Heart right ventricle (tissue), 16 donors: ENCODE results near the gene RPAP2. TPM values are rescaled to one million over a fixed set of nuclear protein-coding genes. Genes with fewer than 3 reads are reported as not detected.
"Not testable (repeated sequence)": the region's sequence is repeated elsewhere in the genome, so short reads cannot be mapped to it uniquely, and the experiment has no call there.

ENCODE experiments used
- ATAC-seq, 8 donors: fragments of 200-7000 bp; cut with Tn5 transposase; one replicate each; pipeline ENCODE4 v1.9.1; 2020; ENCODE audit warnings: mild to moderate bottlenecking in 8 of 8, moderate library complexity in 8 of 8, moderate number of reproducible peaks in 1 of 8
- DNase-seq, 2 donors: peaks; one replicate each; pipeline ENCODE4 v3.0.0-alpha.2; 2020
- H3K27ac ChIP-seq, 10 donors: fragments of 200-600 bp; sonication (generic) in 2 of 10; one replicate each; pipeline versions ENCODE4 v1.5.0 to v1.8.0; 2020 to 2022; ENCODE audit warnings: mild to moderate bottlenecking in 3 of 10
- H3K27me3 ChIP-seq, 7 donors: fragments of 200-600 bp; one replicate each; pipeline ENCODE4 v1.8.0; 2021 to 2022; ENCODE audit warnings: mild to moderate bottlenecking in 2 of 7
- H3K36me3 ChIP-seq, 9 donors: fragments of 200-600 bp; sonication (generic) in 1 of 9; one replicate each; pipeline versions ENCODE4 v1.5.0 to v1.8.0; 2020 to 2022; ENCODE audit warnings: mild to moderate bottlenecking in 2 of 9
- H3K4me1 ChIP-seq, 9 donors: fragments of 200-600 bp; sonication (generic) in 1 of 9; one replicate each; pipeline versions ENCODE4 v1.5.0 to v1.8.0; 2020 to 2022; ENCODE audit warnings: mild to moderate bottlenecking in 4 of 9
- H3K4me3 ChIP-seq, 10 donors: fragments of 200-600 bp; sonication (generic) in 2 of 10; one replicate each; pipeline versions ENCODE4 v1.5.0 to v1.8.0; 2020 to 2022; ENCODE audit warnings: mild to moderate bottlenecking in 7 of 10, moderate library complexity in 2 of 10
- H3K9me3 ChIP-seq, 11 donors: fragments of 200-600 bp in 10 of 11; sonication (generic) in 2 of 11; one replicate each; pipeline versions ENCODE4 v1.5.0 to v1.8.0; 2013 to 2022; ENCODE audit warnings: mild to moderate bottlenecking in 2 of 11, control low read depth in 1 of 11, moderate library complexity in 1 of 11
- CTCF ChIP-seq, 9 donors: fragments of 200-600 bp; sonication (generic) in 2 of 9; IDR thresholded peaks; one replicate each; pipeline versions ENCODE4 v1.5.0 to v1.8.0; 2021 to 2022; ENCODE audit warnings: antibody characterized with exemption in 9 of 9, mild to moderate bottlenecking in 5 of 9, moderate library complexity in 1 of 9
- WGBS, 2 donors: extraction: QIAGEN DNeasy Blood & Tissue Kit; methylation state at CpG; one replicate each; pipeline ENCODE4 v1.1.7; 2013; ENCODE audit warnings: inconsistent platforms in 1 of 2; 5-methylcytosine and 5-hydroxymethylcytosine counted together
- intact Hi-C, 10 donors: fragments of 100-400 bp; cut with DNase I; formaldehyde crosslinking; loops; one replicate each; pipeline versions ENCODE4 v1.11.1 to v1.14.2; 2022
- polyA plus RNA-seq, 2 donors: library from polyadenylated mRNA; stranded (reverse); fragments of 200-250 nt; gene quantifications; one replicate each; pipeline ENCODE4 v1.2.3, GENCODE V29; 2013
- total RNA-seq, 10 donors: library from RNA; stranded (reverse); fragmentation: NEBNext Ultra II Directional in 3 of 10; extraction: Animal tissue kit (Norgen Biotek cat#: 25700) in 3 of 10; gene quantifications; one replicate each; pipeline versions ENCODE4 v1.2.1 to v1.2.4, GENCODE V29; 2021 to 2023
- donor health status: Arrhythmogenic right ventricular cardiomyopathy.
- donor health status: ischemic (EF 13 %, LVEDD 7.1; RV severe dilation, severe dysfunction).
- donor health status: healthy with polysubstance abuse.
- donor health status: DM: no; HTN: yes; CAD: no.
- donor health status: DM: no; HTN: no; CAD: no.
- donor health status: ischemic (EF 25% LVEDD 6.9; RV normal size, moderate dysfunction).
- donor health status: ischemic (EF 25% LVEDD 5.7; RV mildly dilated, moderate dysfunction).
- donor health status: healthy.
- donor health status: DM: yes; HTN: yes; CAD: no.
- donor health status: Ischemic cardiomyopathy.
- donor health status: ischemic (EF 35%, LVEDD 5.7; RV mildly dilated, moderate dysfunction).
- donor health status: nonischemic (EF 11% LVEDD 7.7; RV severe dilation, severe dysfunction).
- donor health status: DM: yes; HTN: yes; CAD: no.
- donor health status: PGD.
- donor health status: ischemic (EF 29% LVEDD 5.4; RV normal size, mild dysfunction).
- donor health status: nonischemic (EF 23%, LVEDD 6.1; RV moderate dilation, normal function).

Gene RPAP2
- total and polyA plus RNA-seq, 12 donors: 7.0 to 27.5 (median 23.8) TPM

DNA sequence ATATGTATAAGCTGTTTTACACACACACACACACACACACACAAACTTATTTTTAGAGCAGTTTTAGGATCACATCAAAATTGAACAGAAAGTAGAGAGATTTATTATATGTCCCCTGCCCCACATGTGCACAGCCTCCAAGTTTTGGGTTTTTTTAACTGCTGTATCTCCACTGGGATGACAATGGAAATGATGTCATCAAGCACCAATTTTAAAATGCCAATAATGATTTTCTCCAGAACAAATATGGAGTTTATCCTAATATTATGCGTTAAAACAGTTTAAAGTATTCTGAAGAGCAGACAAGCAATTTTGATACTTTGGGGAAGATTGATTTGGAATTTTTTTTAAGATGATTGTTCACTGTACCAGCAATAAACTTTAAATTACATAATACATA, 131.2 kb downstream of the RPAP2 start:
- DNase-seq (no peak), ATAC-seq (no peak)
- no peaks in the 10 kb centered on the region for H3K4me1 ChIP-seq
- H3K4me3 ChIP-seq: no peak overlapping the region
- H3K36me3 ChIP-seq: no peaks in the 10 kb centered on the region
- H3K27ac ChIP-seq: no peak overlapping the region
- peaks cover 0 to 7% (median 0%) of the 10 kb centered on the region in 11 donors for H3K9me3 ChIP-seq
- 84 to 88% methylated on average over 1 of the region's 1 CpG for WGBS, 2 donors
- no peak for TF ChIP-seq CTCF (IDR thresholded peaks at IDR 0.05)
- intact Hi-C loops: no loop called here
- no peaks in the 10 kb centered on the region for H3K27me3 ChIP-seq

GRCh38 chr1:92434572-92434971, 135.7 kb downstream of the RPAP2 start:
- H3K9me3 ChIP-seq: peaks cover 0 to 12% (median 0%) of the 10 kb centered on the region in 11 donors
- WGBS, 2 donors: 77 to 82% methylated on average over 1 of the region's 1 CpG
- DNase-seq, H3K36me3 ChIP-seq, intact Hi-C loops, H3K4me1 ChIP-seq, H3K27ac ChIP-seq, H3K4me3 ChIP-seq, ATAC-seq, H3K27me3 ChIP-seq: not testable (repeated sequence)

DNA sequence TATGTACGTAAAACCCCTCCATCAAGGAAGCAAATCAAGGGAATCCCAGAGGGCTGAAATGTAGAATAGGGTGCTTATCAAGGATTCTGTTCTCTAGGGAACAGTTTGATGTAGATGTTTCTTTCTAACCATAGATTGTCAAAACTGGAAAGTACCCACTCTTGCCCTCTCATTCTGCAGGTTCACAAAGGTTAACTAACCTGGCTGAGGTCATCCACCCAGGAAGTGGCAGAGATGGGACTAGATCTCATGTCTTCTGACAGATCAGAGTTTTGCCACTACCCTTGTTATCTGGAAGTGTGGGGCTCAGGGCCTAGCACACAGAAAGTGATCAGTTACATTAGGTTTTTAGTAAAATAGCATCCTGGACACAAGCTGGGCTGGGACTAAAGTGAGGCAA, 140.4 kb downstream of the RPAP2 start:
- no peak overlapping the region for H3K27ac ChIP-seq
- H3K9me3 ChIP-seq: peaks cover 0 to 6% (median 0%) of the 10 kb centered on the region in 11 donors
- no peak for TF ChIP-seq CTCF (IDR thresholded peaks at IDR 0.05)
- no peak for ATAC-seq
- no peaks in the 10 kb centered on the region for H3K36me3 ChIP-seq
- DNase-seq: no peak
- no peak overlapping the region for H3K4me3 ChIP-seq
- no peaks in the 10 kb centered on the region for H3K27me3 ChIP-seq
- H3K4me1 ChIP-seq: no peaks in the 10 kb centered on the region
- intact Hi-C loops: no loop called here
- 77 to 93% methylated on average over 1 of the region's 1 CpG for WGBS, 2 donors

GRCh38 chr1:92441316-92441696, 142.4 kb downstream of the RPAP2 start:
- H3K27ac ChIP-seq: no peak overlapping the region
- DNase-seq (no peak), ATAC-seq (no peak)
- intact Hi-C loops: no loop called here
- H3K27me3 ChIP-seq: no peaks in the 10 kb centered on the region
- 92 to 94% methylated on average over 9 of the region's 9 CpGs for WGBS, 2 donors
- peaks cover 0 to 4% (median 0%) of the 10 kb centered on the region in 11 donors for H3K9me3 ChIP-seq
- H3K4me3 ChIP-seq: no peak overlapping the region
- no peaks in the 10 kb centered on the region for H3K36me3 ChIP-seq
- no peak for TF ChIP-seq CTCF (IDR thresholded peaks at IDR 0.05)
- no peaks in the 10 kb centered on the region for H3K4me1 ChIP-seq

GRCh38 chr1:92441697-92442342, 143.0 kb downstream of the RPAP2 start:
- intact Hi-C loops: no loop called here
- WGBS, 2 donors: 64 to 68% methylated on average over 32 of the region's 32 CpGs
- H3K27me3 ChIP-seq: no peaks in the 10 kb centered on the region
- no peaks in the 10 kb centered on the region for H3K9me3 ChIP-seq
- TF ChIP-seq CTCF (IDR thresholded peaks at IDR 0.05): no peak
- no peaks in the 10 kb centered on the region for H3K4me1 ChIP-seq
- H3K36me3 ChIP-seq: no peaks in the 10 kb centered on the region
- no peak overlapping the region for H3K27ac ChIP-seq
- DNase-seq (no peak), ATAC-seq (no peak)
- no peak overlapping the region for H3K4me3 ChIP-seq
